Activated CD8-positive, alpha-beta memory T cell treated with anti-CD3 and anti-CD28 coated beads, Interleukin-2, amount 50 U/mL, for 48 hours (primary cell): ENCODE measurements around the gene SLAMF7.
A peak's percentile ranks its signal among the peaks of the same experiment; 100 is the strongest.

Experiments used
- DNase-seq: peaks from one replicate; pipeline ENCODE4 v3.0.0-alpha.2; 2020

SLAMF7 gene

DNA sequence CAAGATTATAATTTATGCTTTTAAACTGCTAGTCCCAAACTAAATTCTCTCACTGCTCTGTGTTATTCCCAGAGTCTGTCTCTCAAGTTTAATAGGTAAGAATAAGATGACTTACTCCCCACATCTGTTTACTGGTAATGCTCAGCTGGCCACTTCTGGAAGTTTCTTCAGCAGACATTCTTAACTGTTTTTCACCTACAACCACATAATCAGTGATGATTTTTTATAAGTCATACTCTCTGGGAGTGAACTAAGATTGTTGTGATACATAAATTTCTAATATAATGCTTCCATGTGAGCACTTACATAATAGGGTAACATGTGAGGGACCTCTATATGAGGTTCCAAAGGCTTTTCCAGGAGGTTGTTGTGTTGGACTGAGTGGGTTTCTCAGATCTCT, 8.7 kb downstream of the SLAMF7 start:
- no peak for DNase-seq

DNA sequence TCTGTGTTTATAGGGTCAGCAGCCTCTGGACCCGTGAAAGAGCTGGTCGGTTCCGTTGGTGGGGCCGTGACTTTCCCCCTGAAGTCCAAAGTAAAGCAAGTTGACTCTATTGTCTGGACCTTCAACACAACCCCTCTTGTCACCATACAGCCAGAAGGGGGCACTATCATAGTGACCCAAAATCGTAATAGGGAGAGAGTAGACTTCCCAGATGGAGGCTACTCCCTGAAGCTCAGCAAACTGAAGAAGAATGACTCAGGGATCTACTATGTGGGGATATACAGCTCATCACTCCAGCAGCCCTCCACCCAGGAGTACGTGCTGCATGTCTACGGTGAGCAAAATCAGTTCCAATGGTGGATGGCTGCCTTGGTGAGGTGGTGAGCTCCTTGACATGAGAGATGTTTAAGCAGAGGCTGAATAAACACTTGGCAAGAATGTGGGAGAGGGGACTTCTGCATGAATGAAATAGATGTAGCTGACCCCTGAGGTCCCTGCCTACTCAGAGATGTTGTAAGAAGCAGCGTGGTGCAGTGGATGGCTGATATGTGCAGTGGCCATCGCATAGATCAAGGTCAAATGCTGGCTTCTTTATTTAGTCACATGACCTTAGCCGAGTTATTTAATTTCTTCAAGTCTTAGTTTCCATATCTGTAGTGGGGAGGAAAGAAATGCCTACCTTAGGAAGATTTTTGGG, 9.3 kb downstream of the SLAMF7 start:
- DNase-seq, result no peak

DNA sequence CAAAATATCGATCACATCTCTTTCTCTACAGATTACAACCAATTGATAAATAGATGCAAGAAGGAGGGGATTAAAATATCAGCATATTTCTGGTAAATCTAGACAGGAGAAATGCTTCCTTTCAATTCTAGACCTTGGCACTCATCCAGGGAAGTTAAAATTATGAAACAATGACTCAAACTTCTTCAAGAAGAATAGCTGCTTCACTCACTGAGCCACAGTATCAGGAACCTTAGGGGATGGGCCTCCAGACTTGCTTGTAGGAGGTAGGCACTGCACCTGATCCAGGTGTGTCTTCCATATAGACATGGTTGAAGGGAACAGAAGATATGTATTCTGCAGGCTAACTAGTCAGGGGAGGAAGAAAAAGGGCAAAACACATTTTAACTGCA, 9.8 kb downstream of the SLAMF7 start:
- no peak for DNase-seq

DNA sequence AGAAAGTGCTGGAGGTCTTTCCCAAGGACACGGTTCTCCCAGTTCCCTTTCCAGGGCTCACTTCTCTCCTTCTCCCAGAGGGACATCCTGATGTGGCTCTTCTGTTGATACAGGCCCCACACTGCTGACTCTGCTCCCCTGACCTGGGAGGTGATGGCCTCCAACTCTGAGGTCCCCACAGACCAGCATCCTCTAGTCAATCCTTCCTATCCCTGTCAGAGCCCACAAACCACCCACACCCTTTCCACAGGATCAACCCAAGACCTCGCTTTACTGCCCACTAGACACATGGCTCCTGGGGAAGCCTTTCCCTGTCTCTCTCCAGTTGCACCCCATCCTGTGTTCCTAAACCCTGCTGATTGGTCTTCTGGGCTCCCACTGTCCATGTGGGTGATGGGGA, 11.6 kb downstream of the SLAMF7 start:
- no peak for DNase-seq

DNA sequence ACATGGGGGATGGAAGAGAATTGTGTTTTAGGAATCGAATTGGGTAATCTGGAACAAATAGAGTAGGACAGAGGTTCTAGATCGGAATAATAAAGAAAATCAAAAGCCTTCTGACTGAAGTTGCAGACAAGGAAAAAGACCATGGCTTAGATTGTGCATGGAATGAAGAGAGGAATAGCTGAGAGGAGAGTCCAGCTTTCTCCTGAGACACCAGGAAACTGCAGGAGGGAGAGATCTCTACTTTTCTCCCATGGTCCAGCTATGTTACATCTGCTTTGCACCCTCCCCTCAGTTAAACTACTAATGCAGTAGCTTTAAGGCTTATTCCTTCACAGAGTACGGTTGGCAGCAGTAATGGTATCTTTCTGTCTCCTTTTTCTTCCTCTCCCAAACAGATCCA, 13.4 kb downstream of the SLAMF7 start:
- DNase-seq, result no peak

DNA sequence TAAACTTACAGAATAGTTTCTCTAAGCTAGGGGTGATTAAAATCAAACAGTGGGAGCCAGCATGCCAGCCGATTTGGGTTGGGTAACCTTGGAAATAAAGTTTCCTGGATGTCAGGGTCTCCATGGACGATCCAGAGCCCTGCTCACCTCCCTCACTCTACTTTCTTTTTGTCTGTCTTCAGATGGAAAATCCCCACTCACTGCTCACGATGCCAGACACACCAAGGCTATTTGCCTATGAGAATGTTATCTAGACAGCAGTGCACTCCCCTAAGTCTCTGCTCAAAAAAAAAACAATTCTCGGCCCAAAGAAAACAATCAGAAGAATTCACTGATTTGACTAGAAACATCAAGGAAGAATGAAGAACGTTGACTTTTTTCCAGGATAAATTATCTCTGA, 13.9 kb downstream of the SLAMF7 start:
- DNase-seq, result no peak

DNA sequence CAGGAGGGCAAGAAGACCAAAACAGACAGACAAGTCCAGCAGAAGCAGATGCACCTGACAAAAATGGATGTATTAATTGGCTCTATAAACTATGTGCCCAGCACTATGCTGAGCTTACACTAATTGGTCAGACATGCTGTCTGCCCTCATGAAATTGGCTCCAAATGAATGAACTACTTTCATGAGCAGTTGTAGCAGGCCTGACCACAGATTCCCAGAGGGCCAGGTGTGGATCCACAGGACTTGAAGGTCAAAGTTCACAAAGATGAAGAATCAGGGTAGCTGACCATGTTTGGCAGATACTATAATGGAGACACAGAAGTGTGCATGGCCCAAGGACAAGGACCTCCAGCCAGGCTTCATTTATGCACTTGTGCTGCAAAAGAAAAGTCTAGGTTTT, 14.5 kb downstream of the SLAMF7 start:
- no peak for DNase-seq

DNA sequence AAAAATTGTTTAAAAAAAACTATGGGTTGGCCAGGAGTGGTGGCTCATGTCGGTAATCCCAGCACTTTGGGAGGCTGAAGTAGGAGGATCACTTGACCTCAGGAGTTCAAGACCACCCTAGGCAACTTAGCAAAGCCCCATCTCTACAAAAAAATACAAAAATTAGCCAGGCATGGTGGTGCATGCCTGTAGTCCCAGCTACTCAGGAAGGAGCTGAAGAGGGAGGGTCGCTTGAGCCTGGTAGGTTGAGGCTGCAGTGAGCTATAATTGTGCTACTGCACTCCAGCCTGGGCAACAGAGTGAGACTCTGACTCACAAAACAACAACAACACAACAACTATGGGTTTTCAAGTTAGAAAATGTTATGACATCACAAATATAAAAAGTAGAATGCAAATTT, 16.4 kb downstream of the SLAMF7 start:
- DNase-seq, result no peak

DNA sequence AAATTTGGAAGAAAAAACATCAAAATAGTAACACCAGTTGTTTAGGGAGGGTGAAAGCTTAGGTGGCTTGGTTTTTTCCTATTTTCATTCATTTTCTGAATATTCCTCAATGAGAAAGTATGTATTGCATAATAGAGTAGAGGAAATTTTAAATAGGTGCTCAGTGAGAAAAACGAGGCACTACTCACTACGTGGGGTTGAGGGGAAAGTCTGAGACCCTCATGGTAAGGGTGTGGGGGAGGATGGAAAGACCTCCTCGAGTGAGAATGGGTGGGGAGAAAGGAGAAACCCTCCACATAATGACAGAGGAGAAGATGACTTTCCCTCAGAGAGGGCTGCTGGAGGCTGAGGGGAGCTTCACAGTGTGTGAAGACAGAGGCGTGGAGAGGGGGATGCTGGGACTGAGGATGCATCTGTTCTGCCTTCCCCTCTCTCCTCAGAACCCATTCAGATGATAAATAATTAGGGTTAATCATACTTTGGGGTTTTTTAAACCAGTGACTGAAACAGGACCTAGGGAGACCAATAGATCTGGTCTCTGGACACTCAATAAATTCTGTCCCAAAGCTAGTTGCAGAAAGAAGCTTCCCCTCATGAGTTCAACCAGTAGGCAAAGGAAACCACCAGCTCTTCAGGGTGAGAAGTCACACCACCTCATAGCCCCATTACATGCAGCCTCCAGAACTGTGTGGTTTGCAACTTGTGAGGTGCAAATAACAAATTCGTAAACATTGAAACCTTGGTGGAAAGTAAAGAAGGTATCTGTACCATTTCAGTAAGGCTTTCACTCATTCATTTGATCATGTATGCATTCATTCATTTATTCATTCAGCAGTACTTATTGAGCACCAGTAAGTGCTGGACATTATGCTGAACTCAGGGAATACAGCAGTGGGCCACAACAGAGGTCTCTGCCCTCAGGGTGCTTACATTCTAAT, 17.1 kb downstream of the SLAMF7 start:
- no peak for DNase-seq

DNA sequence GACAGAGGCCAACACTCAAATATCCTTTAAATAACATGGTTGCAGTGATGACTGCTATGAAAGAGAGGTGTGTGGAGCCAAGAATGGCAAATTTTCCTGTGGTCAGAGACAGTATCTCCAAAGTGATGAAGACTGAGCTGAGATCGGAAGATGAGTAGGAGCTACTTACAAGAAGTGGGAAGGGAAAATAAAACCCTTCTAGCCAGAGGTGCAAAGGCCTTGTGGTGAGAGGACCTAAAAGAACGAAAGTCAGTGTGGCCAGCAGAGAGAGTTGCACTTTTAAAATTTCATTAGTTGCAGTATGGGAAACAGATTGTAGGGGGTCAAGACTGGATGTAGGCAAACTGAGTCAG, 17.8 kb downstream of the SLAMF7 start:
- no peak for DNase-seq

DNA sequence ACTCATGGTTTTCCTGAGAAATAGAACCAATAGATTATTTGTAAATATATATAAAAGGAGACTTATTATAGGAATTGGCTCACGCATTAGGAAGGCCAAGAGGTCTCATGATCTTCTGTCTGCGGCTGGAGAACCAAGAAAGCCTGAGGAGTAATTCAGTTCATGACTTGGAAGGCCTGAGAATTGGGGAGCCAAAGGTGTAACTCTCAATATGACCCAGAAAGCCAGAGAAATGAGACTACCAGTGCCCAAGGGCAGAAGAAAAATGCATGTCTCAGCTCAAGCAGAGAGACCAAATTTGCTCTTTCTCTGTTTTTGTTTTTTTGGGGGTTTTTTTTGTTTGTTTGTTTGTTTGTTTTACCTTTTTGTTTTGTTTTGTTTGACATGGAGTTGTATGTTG, 19.5 kb downstream of the SLAMF7 start:
- no peak for DNase-seq

DNA sequence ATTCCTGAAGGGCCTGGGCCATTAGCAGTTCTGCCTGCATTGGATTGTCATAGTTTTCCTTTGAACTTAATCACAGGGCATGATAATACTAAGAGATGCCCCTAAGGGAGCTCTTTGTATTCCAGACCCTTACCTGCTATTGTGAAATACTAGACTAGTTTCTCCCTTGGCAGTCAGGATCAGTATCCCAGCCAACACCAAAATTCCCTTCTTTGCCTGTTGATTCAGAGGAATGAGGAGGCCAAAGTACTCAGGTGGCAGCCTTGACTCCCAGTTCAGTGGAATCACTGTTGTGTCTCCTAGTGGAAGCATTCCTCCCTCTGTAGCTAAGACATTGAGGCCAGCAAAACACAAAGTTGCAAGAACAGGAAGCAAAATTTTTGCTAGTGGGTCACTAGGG, 20.7 kb downstream of the SLAMF7 start:
- DNase-seq, result no peak

DNA sequence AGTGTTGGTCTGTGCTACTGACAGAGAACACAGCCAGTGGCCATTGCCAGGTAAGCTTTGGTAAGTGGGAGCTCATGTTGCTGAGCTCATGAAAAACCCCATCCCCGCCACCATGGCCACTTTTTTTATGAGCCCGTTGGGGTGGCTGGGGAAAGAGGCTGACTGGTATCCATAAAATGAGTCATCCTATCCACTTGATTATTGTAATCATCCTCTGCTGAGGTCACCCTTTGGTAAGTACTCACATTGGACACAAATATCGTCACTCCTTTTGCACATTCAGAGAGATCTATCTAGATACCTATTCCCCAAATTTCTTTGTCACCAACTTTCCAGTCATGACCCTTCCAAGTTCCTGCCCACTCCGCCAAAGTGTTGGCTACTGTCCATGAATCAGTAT, 22.0 kb downstream of the SLAMF7 start:
- no peak for DNase-seq

DNA sequence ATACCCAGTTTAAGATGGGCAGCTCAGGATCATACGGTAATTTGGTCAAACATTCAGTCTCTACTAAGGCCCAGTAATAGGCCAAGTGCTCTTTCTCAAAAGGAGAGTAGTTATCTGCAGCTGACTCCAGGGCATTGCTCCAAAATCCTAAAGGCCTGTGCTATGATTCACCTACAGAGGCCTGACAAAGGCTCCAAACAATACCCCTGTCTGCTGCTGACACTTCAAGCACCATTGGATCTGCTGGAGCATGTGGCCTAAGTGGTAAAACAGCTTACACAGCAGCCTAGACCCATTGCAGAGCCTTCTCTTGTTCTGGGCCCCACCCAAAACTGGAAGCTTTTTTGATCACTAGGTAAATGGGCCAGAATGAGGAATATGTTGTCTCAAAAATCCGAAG, 22.8 kb downstream of the SLAMF7 start:
- DNase-seq, result no peak

DNA sequence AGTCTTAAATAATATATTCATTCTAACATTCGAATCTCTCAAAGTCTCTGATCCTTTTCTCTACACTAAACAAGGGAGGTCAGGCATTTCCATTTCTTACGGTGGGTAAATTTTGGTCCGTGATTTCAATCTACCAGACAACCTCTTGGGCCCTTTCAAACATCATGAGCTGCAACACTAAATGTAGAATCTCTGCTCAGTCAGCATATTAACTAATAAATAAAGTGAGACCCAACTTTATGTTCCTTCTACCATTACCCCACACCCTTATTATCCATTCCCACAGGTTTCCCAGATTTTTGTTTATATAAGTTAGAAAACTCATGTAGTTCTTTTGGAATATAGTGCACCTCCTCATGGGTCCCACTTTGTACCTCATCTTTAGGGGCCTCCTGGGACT, 24.9 kb downstream of the SLAMF7 start:
- DNase-seq, result no peak

DNA sequence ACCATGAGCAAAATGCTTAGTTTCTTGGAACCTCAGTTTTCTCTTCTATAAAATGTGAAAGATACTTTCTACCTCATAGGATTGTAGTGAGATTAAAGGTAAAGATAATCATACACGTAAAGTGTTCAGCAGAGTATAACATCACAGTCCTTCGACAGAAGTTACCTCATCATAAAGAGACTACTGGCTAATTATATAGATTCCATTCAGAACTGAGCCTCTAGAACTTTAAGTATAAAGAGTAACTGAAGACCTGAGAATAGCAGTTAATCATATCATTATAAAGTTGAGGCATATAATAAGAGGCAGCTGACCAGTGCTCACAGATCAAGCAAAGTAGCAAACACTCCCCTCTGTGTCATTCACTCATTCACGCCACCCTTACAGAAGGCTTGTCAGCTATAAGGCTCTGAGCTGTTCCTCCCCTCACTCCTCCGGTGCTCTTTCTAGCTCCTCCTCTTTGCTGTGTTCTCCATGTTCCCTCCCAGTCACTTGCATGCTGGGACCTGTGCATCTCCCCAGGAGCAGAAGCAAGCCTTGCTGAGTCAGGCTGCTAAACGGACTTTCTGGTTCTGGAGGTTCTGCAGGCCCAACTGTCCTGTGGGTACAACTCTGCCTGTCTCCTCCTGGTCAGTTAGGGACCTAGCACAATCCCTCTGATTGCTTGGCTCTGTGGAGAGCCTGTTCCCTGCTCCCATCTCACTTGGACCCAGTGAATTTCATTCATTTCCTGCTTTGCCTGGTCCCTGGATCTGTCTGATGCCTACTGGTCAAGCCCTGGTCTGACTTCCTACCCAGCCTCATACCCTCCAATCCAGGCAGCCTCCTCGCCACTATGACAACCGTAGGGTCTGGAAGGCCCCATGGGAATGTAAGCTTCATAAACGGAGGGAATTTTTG, 28.6 kb downstream of the SLAMF7 start:
- peak; percentile 73 for DNase-seq

DNA sequence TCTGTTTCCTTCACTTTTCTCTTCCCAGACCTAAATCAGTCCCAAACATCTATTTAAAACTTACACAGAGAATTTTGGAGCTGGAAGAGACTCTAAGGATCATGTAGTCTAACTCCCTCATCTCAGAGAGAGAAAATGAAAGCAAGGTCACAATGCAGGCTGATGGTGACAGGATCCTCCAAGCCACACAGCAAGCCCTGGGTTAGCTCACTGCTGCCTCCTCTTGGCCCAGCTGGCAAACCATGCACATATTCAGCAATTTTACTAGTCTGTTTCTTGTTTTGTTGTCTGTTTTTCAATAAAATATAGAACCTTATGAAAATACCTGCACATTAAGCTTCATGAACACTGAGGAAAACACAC, 29.2 kb downstream of the SLAMF7 start:
- DNase-seq, result peak; percentile 81

DNA sequence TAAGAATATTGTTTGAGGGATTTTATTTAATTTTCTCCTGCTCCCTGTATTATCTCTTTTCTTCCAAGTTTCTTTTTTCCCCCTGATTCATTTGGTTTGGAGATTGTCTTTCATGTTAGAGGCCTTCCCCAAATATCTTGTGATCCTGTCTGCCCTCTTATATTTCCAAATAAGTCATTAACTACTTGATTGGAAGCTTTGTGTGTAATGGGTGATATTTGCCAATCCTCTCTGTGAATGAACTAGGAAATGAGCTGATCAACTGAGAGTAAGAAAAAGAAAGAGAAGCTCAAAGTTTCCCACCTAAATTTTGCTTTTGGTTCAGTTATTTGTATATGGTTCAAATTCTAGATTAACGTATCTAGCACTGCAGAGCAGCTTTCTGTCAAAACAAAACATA, 33.3 kb downstream of the SLAMF7 start:
- DNase-seq, result no peak

DNA sequence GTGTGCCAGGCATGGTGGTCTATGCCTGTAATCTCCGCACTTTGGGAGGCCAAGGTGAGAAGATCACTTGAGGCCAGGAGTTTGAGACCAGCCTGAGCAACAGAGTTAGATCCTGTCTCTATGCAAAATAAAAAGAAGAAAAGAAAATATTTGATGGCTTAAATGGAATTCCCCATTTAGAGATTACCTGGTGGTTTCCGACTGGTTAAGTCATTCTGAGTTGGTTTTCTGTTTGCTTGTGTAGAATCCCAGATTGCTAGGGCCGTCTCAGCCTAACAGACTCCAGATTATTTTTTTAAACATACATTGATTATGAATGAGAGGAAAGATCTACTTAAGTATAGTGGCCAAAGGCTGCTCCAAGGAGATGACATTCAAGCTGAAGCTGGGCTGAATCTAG, 34.0 kb downstream of the SLAMF7 start:
- no peak for DNase-seq

DNA sequence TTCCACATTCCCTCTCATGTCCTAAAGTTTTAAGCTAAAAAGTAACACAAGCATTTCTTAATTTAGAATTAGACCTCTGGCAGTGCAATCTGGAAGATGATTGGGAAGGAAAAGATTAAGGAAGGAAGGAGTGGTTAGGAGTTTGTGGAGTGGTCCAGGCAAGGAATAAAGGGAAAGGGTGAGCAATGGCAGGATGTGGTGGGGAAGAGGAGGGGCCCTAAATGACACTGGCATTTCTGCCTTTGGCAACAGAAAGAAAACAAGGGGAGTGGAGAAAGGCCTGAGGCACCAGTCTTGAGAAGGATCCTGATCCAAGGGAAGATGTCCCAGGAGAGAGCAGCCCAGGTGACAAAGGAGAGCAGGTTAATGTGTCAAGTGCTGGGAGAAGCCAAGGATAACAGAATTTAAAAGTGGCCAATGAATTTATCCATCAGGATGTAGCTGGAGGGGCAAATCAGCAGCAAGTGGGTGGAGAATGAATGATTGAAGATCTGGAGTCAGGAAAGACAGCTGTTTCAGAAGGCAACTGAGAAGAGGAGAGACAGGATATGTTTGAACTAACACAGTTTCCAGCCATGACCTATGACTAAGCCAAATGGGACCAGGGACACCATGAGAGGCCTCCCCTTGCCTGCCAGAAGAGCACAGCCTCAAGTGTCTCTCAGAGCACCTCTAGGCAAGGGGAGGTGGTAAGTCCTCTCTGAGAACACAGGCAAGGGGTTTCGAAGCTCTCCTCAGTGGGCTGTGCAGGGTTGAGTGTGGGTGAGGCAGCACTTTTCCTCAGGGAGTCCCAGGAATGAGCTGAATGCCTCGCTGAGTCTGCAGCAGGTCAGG, 36.1 kb downstream of the SLAMF7 start:
- no peak for DNase-seq

DNA sequence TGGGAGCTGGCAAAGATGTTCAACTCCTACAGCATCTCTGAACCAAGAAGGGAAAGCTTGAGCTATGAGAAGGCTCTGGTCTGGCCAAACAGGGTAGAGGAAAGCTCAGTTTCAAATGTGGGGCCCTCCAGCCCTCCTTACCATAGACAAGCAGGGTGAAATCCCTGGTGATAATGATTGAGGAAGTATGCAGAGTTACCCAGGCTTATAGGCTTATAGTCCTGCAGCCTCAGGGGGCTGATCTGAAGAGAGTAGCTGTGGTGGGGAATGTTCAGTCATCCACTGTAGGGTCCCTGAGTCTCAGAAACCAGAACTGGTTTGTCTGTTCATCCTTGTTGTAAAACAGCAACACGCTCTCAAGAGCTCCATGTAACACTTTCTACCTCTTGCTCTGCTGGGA, 37.1 kb downstream of the SLAMF7 start:
- no peak for DNase-seq

DNA sequence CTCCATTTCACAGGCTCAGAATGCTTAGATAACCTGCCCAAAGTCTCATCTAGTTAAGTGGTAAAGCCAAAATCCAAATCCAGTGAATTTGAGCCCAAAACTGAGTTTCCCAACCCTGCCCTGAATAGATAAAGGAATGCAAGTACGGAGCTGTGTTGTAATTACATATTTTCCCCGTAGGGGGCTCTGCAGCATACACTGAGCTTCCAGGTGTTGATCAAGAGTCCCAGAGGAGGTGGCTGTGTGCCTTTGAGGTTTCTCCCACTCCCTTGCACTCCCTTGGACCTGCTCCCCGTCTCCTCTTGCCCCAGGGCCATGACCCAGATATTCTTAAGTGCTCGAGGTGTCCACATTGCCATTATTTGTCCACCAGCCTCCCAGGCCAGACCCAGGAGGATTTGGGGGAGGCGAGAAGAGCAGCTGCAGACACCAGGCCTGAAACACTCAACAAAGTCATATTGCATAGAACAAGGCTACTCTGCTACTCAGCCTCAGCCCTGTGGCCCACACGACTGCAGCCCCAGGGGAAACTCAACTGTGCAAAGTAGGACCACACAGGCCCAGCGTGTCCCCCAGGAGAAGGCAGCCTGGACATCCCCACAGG, 38.5 kb downstream of the SLAMF7 start:
- DNase-seq, result no peak
